Measurements from ENCODE around the gene FBXO41.

Gene FBXO41

DNA sequence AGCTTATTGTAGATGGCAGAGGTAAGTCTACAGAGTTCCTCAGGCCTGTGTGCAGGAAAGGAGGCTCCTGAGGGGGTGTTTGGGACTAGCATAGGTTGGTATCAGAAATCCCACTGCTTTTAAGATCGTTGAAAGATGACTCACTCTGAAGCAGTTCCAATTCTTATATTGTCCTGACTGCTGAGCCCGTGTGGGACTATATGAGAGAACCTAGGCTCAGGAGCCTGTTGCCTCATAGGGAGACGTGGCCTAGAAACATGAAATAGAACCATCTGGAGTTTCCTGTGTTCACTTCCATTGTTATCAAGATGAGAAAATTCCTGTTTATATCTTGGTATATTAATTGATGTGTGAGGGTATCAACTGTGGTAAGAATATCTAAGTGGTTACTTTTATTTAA is 44.5 kb downstream of the FBXO41 start:
- no peak for DNase-seq

DNA sequence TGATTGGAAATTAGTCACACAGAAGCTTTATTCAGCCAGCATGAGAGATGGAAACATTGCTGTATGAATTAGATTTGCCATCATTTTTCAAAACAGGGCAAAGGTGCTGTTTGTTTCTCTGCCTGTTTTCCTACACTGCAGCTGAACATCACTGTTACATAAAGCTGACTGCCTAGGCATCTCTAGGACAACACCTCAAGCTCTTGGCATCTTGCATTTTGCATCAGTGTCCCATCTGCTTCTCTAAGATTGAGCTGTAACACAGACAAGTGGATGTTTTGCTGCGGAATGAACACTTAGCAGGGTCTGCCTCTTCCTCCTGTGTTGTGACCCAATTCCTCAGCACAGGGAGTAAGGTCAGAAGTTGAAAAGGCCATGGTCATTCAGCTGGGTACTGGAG is 45.3 kb downstream of the FBXO41 start:
- DNase-seq = no peak

DNA sequence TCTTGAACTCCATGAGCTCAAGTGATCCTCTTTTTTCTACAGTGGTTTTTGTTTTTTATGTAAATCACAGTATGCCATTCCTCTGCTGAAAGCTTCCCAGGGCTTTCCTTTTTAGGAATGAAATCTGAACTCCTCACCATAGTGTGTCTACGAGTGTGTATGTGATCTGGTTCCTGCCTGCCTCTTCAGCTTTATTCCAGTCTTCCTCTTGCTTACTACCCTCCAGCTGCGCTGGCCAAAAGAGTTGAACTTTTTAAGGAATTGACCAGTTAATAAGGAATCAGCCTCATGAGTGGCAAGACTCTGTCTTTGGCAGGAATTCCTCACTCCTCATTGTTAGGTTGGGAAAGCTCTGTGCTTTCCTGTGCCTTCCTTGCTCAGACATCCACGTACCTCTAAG is 46.1 kb downstream of the FBXO41 start:
- DNase-seq = no peak

DNA sequence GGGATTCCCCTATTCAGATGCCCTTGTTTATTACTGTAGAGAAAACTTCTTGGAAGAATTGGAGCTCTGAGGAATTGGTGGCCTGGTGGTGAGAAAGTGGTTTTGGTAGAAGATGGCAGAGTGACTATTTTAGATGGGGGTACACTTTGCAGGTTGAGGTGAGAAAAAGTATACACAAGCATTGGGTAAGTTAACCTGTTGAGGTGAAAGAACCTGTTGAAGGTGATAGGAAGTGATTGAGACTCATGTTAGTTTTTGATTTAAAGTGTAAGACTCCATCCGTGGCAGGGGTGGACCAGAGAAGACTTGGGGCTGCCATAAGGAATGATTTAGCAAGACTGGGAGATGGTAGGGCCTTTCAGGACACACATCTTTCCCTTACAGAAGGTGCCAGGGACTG is 47.1 kb downstream of the FBXO41 start:
- DNase-seq = no peak

DNA sequence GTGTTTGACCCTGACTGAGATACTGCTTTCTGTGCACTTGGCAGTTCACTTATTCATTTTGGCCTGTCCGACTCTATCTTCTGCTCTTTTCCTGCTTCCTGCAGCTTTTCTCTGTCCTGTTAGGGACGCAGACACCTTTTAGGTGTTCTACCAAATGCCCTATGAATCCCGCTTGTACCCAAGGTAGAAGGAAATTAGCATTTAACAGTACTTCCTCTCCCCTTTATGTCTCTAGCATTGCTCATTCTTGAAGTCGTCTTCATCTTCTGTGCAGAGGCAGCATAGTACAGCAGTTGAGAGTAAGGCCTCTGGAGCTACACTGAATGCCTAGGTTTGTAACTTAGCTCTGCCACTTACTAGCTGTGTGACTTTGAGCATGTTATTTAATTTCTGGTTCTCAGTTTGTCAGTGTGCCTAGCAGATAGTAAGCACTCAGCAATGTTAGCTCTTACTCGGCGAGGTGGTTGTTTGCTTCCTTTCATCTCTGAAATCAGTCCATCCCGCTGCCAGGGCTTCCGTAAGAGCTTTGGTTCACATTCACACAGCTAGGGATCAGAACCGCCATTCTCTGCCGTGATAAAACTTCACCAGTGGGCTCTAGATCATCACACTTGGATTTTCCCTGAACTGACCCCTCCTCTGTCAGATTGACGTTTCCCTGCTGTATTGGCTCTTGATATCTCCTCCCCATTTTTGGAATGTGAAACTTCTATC is 48.8 kb downstream of the FBXO41 start:
- DNase-seq = no peak

DNA sequence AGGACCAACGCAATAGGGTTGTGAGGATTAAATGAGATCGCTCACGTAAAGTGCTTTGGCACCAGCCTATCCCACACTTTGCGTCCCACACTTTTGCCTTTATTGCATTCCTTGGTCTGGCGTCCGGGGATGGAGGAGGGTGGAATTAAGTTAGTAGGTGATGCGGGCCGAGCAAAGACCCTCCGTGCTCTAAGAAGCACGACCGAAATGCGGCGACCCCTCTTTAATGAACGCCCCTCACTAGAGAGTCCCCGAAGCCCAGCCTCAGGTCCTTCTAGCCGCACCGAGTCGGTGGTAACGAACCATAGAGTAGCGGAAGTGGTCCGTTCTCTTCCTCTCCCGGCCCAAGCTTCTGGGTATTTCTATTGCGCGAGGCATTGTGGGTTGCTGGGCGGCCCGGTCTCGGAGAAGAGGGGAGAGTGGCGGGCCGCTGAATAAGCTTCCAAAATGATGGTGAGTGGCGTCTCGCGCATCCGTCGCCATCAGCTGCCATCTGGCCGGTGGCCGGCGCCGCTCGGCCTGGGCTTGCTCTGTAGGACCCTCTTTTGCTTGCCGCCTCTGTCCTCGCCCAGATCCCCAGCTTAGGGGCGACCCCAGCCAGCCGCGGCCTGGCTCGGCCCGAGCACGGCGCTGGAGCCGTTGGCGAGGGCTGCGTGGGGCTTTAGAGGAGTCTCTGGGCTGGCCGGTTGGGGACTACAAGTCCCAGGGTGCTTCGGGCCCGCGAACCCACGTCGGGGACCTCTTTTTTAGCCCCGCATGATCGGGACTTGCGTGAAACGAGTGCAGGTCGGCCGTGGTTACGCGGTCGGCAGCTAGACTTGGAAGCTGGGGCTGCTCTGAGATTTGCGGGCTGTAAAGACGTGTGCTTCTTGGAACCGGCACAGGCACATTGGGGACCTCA is 50.1 kb downstream of the FBXO41 start, which contains the start of gene CCT7:
TSS of gene CCT7 (plus strand) at position 377 of the 901 bp plus-strand sequence. CDS start at position 448, 71 bp downstream.
- DNase-seq = peak; percentile 39 to 55

DNA sequence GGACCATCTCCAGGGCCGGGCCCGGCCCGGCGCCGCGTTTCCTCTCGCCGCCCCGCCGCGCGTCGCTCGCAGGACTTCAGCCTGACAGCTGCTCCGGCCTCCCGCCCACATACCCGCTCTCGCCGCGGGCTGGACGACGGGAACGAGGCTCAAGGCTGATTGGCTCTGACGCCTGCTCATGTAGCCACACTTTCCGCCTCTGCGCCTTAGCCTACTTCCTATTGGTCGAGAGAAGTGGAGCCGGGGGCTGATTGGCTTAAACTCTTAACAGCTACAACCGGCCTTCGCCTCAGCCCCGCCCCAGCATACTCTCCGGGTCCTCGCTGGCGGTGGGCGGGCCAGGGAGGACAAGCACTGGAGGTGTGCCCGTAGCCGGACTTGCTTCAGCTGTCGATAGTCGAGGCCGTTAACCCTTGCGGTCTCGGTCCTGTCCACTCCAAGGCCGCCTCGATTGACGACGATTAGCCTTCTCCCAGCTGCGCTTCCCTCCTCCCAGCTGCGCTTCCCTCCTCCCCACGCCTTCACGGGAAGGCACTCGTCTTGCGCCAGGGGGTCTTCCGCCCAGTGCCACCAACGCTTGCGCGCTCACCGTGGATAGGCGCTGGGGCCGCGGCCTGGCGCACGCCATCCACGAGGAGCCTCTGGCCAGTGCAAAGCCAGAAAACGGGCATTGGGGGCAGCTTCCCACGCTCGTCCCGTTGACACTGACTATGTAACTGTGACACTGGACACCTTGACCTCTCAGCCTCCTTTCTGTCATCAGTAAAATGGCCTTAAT is 50.9 kb downstream of the FBXO41 start, which contains the start of gene PRADC1:
TSS of gene PRADC1 (minus strand) at position 86 of the 778 bp plus-strand sequence. CDS start at position 7, 79 bp downstream.
- DNase-seq = peak; percentile 74 to 93

DNA sequence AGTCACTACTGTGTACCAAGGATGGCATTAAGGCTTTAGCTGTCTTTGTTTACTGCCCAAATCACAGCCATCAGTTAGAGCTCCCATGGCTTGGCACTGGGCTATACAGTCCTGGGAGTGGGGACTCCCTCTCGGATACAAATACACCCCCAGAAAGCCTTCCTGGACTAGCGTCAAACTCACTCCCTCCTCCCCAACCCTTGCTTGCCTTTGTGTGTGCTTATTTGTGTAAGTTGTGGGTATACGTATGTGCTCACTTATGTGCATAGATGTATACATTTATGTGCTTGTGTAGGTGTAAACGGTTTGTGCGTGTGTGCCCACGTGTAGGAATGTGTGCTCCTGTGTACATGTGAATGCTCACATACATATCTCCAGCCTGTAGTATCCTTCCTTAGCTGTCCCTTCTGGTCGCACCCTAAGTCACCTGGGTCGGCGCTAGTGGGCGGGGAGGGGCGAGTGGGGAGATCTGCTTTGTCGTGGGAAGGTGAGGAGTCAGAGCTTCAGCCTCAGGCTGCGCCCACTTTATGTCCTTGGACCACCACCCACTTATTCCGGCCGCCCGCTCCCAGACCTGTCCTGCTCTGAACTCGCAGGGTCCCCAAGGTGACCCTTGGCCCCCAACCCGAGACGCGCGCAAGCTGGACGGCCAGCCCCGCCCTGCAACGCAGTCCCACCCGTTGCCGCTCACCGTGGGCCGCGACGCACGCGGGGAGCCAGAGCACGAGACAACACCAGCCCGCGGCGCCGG is 51.7 kb downstream of the FBXO41 start:
- no peak for DNase-seq

DNA sequence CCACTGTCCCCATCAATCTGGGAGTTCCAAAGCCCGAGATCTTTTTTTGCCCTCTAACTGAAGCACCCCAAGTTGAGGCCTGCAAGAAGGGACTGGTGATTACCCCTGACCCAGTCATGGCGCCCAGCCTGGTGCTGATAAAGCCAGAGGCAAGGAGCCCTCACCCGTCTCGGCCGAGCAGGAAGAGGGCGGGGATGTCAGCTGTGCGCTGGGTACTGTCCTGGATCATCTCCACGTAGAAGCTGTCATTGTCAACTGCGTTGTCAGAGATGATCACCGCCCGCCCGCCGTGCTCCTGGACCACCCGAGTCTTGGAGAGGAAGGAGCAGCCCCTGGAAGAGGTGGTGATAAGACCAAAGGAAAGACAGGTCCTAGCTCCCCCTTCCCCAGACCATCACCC is 55.6 kb downstream of the FBXO41 start:
- no peak for DNase-seq

DNA sequence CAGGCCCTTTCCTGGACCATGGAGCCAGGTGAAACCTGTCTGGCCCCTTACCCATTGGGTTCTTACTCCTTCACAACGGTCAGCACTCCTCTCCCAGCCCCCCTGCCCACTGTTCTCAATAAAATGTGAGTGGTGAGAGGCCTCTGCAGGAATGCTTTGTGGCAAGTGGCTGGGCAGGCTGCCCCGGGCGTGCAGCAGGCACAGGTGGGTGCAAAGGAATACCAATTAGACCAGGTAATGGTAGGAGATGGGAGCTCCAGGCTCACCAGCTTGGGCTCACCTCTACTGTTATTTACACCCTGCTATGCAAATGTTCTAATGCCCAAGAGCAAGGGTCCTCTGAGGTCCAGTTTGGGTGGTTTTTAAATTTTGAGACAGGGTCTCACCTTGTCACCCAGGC is 57.2 kb downstream of the FBXO41 start:
- DNase-seq = no peak

DNA sequence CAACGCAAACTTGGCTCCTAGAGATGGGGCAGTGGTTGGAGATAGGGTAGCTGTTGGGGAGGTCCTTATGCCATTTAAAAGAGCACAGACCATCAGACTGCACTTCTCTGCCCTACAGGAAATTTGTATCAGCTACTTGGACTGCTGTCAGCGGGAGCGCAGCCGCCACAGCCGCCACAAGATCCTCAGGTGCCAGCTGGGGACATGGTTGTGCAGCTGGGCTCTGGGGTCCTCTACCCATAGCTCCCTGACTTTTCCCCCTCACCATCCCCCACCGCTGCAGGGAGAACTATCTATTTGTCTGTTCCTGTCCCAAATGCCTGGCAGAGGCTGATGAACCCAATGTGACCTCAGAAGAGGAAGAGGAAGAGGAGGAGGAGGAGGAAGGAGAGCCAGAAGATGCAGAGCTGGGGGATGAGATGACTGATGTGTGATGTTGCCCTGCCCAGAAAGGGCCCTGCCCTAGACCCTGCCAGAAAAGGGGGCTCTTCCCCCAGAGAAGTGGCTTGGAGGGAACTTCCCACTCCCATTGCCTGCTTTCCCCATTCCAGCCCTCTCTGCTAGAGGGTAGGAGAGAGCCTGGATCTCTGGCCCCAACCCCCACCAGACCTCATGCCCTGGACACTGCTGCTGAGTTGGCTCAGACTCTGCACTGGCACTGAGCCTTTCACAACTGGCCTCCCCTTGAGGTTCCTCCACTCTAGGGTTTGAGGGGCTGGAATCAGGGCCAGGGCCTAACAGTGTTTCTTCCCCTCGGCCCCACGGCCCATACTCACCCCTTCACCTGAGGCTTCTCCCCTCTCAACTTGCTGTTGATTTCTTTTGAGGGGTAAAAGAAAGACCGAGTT is 58.5 kb downstream of the FBXO41 start:
- no peak for DNase-seq

DNA sequence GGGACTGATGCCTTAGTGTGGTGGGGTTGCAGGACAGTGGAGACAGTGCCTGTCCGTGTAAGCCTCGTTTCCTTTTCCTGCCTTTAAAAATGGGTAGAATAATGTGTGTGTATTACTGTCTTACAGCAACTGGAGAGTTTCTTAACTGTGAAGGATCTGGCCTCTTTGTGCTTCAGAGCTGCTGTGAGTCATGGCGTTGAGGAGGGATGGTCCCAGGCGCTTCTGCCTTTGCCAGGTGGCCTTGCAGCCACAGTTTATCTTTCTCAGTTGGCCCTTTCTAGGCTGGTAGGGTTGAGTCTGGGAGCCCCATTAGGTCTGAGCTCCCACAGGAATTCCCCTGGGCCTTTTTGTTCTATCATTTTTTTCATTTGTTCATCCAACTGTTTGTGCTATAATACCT is 60.5 kb downstream of the FBXO41 start:
- DNase-seq = no peak

DNA sequence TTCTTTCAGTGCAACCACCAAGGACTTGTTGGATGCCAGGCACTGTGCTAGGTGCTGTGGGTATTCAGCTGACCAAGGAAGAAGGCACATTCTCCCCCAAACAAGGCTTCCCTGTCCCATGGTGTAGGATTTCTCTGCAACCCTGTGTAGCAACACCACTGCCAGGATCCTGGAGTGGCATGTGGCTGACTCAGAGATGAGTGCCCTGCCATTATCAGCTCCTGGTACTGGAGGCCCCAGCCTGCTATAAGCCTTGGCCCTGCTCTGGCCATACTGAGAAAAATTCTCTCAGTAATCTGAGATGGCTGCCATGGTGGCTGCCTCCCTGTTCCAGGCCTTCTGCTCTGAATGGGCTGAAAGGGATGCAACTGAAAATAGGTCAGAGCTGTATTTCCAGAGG is 66.0 kb downstream of the FBXO41 start:
- DNase-seq = no peak

DNA sequence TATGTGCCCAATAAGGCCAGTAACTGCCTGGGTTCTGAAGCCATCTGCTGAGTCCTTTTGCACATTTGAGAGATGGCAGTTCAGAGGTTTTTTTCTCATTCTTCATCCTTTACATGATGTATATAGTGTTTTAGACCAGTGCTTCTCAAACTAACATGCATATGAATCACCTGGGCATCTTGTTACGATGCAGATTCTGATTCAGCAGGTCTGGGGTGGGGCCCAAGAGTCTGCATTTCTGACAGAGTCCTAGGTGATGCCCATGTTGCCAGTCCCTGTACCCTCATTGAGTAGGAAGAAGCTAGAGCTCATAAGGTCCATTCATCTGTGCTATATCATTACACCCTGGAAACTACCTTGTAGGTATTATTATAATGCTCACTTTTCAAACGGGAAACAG is 66.5 kb downstream of the FBXO41 start:
- no peak for DNase-seq

DNA sequence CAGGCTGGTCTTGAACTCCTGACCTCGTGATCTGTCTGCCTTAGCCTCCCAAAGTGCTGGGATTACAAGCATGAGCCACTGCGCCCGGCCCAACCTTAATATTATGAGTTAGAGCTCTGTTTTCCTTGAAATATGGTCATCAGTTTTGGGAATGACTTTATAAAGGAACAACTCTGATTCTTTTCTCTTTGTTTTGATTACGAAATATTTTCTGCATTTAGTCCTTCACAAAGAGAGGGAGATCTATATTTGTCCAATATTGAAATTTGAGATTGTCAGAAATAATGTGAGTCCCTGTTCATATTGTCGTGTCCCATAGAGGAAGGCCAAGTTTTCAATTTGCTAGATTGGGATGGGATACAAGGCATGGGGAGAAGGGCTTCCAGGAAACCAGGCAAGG is 67.1 kb downstream of the FBXO41 start:
- DNase-seq = no peak

DNA sequence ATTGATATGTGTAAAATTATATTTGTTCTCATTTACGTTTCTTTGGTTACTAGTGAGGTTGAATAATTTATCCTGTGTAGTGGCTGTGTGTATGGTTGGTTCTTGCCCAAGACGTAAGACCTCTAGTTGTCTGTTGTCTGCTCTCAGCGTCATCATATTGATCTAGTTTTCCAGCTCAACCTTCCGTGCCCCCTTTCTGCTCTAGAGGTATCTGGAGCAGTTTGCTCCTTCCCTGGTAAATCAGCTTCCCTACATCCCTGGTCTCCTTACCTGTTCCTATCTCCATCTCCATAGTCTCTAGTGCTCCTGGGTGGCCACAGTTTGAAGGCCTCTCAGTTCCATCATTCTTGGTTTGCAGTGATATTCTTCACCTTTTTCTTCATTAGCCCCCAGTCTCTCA is 69.0 kb downstream of the FBXO41 start:
- no peak for DNase-seq

DNA sequence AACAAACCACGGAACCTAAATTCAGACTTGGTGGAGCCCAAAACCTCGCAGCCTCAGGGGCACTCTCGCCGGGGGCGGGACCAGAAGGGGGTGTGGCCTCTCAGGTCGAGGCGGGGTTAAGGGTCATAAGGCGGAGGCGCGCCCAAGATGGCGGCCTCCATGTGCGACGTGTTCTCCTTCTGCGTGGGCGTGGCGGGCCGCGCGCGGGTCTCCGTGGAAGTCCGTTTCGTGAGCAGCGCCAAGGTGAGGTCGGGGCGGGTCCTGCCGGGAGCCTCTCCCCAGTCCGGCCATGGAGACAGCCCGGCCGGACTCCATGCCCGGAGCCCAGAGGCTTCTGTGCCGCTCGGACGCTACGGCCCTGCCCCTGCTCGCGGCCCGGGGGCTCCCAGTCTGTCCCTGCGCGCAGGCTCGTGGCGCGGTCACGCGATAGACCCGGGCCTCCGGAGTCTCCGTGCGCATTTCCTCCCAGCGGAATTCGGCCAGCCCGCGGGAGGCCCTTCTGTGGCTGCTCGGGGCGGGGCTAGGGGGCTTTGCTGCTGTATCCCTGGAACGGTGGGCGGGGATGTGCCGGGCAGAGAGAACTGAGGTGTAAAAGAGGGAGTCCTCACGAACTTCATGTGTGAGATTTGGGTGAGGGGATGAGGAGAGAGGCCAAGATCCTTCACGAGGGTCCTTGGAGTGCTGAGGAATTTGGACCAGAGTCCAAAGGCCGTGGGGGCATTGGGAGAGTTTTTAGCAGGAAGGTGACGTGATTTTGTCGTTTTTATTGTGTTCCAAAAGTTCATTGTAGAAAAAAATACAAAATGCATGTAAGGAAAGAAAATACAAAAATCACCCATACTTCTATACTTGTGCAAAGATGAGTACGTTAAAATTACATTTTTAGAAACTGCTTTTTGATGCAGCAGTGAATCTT is 69.9 kb downstream of the FBXO41 start, which contains the start of gene SMYD5:
TSS of gene SMYD5 (plus strand) at position 126 of the 916 bp plus-strand sequence. CDS start at position 148, 22 bp downstream.
- DNase-seq = peak; percentile 37 to 56

DNA sequence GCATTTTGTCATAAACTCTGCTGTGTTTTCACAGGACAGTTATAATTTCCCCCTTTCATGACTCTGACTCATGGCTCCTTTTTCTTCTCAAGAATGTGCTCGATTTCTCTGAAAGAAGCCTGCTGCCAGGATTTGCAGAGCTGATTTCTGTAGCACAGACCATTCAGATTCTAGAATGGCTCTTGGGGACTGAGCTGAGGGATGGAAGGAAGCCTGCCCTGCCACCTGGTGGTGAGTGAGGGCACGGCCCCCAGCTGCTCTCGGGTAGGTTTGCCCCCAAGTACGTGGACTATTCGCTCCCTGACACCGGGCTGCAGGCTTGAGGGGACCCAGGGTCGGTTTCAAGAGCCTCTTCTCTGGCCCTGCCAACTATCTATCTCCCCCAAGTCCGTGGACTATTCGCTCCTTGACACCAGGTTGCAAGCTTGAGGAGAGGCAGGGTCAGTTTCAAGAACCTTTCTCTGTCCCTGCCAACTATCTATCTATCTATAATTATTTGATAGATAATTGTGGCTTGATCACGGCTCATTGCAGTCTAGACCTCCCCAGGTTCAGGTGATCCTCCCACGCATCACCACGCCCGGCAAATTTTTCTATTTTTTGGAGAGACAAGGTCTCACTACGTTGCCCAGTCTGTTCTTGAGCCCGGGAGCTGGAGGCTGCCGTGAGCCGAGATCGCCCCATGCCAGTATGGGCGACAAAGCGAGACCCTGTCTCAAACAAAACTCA is 71.7 kb downstream of the FBXO41 start:
- peak; percentile 3 to 11 for DNase-seq

DNA sequence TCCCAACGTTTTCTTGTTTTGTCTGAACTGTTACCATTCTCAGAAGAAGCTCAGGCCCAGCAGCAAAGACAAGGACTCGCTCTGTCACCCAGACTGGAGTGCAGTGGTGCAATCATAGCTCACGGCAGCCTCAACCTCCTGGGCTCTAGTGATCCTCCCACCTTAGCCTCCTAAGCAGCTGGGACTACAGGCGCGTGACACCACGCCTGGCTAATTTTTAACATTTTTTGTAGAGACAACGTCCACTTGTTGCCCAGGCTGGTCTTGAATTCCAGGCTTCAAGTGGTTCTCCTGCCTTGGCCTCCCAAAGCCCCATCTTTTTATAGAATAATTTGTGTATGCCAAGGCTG is 72.2 kb downstream of the FBXO41 start:
- DNase-seq = no peak

DNA sequence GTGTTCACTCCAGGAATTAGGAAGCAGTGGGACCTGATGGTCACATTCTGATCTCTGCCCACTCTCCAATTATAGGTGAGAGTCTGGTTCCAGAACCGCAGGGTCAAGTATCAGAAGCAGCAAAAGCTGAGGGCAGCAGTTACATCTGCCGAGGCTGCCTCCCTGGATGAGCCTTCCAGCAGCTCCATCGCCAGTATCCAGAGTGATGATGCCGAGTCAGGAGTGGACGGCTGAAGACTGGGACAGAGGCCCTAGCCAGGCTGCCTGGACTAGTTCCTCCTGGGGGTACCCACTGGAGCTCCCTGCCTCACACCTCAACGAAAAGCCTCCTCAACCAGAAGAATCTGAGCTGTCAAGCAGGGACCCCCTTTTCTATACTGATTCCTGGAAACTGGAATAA is 73.6 kb downstream of the FBXO41 start:
- no peak for DNase-seq

All from NCI-H187 (cell line).